Colon (tissue), 2 donors: ENCODE measurements around the gene CSRP3.

ENCODE experiments used
- FAIRE-seq: peaks from 2 replicates; lab custom pipeline; 2012; peaks lifted over from hg19 to GRCh38; lab: Jason Lieb, UNC
- donor health status: control.
- donor health status: control.

CSRP3 gene

DNA sequence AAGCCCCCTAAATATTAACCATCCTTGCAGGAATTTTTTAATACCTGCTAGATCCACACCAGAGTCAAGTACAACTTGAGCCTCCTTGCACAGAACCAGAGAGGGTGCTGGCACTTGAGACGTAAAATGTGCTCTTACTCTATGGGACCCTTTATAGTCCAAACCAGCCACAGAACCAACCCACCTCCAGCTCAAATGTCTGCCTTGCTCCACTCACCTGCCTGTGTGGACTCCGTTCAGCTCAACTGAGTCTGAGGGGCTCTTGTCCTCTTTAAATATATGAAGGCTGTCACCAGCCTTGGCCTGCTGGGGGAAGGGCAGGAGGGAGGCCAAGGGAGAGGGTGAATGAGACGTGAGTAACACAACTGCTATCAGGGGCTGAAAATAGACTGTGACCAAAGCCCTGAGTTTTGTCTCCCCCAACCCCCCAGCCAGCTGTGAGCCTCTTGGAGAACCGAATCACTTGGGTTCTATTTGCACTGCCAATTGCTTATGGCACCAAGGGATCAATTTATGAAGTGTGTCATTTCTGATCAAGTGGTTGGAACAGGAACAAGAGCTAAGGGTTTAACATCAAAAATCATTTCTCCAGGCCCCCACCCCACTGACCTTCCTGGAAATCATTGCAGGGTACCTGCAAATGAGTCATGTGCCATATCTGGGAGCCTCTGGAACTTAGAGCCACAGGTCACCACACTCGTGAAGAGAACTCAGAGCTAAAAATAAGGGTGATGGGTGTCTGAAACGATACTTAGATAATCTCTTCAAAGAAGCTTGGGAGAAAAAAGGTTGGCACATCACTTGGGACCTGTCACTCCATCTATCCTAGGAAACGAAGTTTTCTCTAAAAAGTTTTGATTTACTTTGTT is at the start of gene CSRP3:
CSRP3 (minus strand) TSS at position 247 of the 869 bp plus-strand sequence. CDS start 9,535 bp downstream, outside the sequence.
- no peak for FAIRE-seq

DNA sequence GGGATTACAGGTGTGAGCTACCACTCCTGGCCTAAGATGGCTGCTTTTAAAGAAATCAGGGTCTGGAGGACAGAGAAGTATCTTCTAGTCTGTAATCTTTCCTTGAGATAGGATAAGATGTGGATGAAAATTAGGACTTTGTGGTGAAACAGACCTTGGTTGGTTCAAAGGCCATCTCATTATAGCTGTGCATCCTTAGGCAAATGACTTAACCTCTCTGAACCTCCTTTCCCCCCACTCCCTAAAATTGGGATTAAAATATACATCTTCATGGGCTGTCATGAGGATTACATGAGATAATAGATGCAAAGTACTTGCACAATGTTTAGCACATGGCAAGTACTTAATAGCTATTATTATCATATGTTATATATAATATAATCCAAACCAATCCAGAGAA is 49.8 kb upstream of the CSRP3 start:
- FAIRE-seq, result no peak

DNA sequence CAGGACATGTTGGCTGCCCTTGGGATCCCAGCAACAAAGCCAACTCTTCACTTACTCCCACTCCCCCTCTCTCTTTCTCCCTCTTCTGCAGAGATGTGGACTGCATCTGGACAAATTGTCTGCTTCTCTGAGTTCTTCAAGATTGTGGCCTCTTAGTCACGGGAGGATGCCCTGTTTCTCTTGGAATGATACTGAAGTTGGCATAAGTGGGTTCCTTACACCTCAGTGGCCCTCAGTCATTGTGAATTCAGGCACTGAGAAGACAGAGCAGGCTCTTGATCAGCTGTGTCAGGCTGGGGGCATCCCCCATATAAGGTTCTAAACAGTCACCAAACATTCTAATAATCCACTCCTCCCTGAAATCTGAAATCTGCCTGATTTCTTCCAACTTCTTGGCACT is 45.0 kb upstream of the CSRP3 start:
- FAIRE-seq, result no peak

DNA sequence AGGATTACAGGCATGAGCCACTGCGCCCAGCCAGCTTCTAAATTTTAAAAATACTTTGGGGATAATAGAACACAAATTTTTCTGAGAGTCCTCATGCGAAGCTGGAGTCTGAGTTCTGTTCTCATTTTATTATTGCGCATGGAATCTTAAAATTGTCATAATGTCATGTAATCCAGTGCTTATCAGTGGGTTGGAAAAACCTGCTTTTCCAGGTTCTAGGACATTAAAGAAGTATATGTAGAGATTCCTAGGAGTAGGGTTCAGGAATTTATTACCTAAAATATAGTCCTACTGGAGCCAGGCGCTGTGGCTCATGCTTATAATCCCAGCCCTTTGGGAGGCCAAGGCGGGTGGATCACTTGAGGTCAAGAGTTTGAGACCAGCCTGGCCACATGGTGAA is 43.6 kb upstream of the CSRP3 start:
- FAIRE-seq, result no peak

DNA sequence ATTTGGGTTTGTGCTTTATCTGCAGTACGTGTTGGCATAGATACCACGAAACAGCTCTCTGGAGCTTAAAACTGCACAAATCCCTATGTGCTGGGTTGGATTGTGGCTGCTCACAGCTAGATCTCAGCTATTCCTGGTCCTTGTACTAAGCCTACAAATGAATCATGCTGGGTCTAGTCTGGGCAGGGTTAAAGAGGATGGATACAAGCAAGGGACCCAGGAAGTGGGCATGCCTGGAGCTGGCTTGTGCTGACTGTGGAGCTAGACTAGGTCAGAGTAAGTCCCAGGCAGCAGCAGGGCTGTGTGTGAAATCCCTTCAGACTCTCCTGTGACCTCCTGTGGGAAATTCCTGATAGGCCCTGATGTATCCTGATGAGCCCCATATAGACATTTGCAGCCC is 42.8 kb upstream of the CSRP3 start:
- no peak for FAIRE-seq

DNA sequence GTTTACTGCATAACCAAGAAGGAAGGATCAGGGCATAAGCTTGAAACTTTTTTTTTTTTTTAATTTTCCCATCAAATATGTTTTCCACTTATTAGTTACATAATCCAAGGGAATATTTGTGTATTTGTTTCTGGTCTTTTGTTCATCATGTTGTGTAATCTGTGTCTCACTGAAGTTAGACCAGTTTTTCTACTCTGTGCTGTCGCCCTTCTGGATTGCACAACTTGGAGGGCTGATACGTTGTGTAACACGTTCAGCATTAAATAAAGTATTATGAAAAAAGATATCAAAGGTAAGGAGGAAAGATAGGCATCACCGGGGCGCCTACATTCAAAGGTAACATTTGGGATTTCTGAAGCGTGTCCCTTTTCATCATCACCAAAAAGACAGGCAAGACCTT is 42.3 kb upstream of the CSRP3 start:
- FAIRE-seq, result no peak

DNA sequence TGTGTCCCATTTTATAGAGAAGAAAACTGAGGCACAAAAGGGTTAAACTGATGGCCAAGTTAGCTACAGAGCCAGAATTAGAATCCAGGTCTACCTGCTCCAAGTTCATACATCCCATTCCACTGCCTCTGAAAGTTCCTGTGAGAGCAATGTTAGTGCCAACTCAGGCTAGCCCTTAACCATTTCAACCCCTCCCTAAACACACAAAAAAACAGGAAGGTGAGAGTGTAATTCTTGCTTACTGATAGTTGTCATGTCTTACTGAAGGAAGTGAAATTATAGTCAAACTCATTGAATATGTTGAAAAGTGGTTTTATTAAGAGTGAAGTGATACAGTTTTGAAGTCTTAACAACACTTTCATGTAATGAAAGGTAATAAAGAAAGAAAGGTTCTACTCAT is 41.8 kb upstream of the CSRP3 start:
- FAIRE-seq, result no peak

DNA sequence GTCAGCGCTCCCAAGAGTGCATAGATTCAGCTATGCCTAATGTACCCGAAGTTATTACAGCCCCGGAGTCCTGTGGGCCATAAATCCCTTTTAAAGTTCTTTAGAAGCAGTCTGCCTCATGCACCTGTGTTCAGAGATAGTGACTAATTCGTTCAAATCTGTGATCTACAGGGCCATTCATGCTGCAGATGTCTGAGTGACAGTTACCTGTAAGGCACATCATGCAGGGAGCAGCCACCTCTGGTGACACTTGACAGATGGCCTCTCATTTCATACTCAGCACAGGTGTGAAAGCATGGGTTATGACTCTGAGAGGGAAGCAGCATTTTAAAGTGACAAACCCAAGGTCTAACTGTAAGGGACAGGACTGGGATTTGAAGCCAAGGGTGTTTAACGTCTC is 41.4 kb upstream of the CSRP3 start:
- no peak for FAIRE-seq

DNA sequence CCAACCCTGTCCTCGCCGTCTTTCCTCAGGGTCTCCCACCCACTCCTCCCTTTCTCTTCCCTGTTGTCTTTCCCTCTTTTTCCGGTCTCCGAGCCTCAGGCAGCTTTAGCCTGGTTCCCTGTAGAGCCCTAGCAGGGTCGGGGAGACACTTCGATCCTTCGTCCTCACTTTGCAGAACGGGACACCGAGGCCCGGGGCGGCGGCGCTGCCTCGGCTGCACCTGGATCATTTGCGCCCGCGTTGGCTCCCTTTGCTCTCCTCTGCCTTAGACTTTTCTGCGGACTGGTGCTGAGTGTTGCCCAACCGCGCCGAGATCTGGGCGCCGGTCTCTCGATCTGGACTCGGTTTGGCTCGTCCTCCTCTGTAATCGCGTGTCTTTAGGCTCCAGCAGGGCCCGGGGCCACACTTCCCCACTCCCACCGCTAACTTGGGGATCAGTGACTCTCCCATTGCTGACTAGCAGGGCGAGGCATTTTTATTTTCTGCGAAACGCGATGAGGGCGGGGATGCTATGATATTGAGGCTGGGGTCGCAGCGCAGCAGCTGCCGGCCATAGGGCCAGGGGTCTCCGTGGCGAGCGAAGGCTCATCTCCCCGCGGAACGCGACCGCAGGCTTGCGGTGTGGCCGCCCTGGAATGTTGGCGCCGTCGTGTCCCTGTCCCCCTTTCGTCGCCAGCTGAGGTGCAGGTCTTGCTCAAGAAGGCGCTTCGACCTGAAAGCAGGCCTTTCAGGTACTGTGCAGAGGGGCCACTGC is 40.6 kb upstream of the CSRP3 start:
- no peak for FAIRE-seq

DNA sequence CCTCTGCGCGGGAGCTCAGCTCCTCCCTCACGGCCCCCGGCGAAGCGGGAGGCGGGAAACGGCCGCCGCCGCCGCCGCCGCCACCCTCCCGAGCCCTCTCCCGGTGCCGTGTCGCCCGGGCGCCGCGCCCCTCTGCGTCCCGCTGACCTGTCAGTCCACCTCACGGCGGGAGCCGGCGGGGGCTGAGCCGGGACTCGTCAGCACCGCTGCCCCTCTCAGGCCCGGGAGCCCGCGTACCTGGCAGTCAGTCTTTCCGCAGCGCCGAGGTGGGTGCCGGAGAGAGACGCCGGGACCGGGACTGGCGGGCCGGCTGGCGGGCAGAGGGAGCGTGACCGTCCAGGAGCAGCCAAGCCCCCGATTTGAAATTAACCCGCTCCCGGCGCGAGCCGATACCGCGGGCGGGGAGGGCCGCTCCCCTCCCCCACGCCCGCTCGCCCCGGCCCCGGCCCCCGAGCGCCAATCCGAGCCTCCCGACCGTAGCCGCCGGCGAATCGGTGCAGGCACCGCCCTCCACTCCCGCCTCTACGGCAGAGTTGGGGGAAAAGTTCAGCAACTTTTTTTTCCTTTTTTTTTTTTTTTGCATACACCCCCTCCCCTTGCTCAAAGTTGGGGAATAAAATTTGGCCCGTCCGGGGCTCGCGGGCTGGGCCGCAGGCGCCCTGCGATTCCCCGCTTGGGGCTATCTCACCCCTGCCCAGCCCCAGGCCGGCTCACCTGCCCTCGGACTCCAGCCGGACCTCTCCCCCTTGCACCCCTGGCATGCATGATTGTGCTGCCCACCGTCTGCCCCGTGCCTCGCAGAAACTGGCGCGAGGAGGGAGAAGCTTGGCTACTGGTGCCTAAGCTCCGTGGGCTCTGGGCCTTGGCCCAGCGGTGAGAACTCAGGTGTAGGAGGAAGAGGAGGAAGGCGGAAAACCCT is 39.7 kb upstream of the CSRP3 start:
- no peak for FAIRE-seq

DNA sequence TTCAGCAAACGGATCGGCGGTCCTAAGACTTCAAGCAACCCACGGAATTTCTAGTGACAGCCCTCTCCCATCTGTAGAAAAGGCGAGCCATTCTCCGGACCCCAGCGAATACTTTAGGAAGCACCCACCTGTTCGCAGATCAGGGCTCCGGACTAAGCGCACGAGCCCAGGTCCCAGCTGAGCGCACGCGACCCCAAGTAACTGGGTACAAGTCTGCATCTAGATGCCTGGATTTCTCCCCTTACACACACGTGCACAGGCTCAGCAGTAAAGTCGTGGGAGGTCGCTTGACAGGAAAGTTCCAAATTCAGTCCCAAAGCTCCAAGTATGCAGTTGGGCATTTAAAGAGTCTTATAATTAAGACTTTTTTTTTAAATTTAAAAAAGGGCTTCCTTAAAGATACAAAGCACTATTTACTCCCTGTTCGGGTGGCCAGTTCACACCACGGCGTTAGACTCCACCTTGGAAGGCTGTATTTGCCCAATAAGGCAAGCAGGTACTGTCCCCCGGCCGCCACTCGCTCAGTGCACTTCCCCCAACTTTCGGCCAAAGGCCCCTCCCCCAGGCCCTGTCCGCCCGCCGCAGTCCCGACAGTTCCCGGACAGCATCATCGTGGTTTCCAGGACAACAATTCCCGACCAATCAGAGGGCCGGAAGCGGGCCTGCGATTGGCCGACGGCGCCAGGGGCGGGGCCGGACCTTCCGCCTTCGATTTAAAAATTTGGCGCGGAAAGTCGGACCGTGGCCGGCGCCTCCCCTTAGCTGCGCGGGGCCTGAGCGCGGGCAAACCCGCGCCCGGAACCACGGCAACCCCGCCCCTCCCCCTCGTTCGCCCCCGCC is 38.9 kb upstream of the CSRP3 start, which contains the start of gene E2F8:
E2F8 (minus strand) TSS at position 526 of the 840 bp plus-strand sequence. CDS start 824 bp downstream, outside the sequence.
- FAIRE-seq, result no peak

DNA sequence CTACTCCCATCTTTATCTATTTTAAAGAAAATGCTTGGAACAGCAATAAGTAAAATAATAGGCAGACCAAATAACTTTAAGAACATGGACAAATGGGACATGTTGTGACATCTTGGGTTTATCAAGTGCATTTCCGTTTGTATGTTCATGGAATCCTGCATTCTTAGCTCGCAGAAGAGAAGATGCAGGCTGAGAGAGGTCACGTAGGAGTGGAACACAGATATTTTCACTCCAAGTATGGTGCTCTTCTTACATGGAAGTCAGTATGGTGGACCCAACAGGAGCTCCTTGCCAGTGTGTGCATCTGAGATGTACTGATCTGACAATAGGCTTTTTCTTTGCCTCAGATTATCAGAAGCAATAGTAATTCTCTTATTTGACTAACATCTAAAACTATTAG is 37.3 kb upstream of the CSRP3 start:
- FAIRE-seq, result no peak

DNA sequence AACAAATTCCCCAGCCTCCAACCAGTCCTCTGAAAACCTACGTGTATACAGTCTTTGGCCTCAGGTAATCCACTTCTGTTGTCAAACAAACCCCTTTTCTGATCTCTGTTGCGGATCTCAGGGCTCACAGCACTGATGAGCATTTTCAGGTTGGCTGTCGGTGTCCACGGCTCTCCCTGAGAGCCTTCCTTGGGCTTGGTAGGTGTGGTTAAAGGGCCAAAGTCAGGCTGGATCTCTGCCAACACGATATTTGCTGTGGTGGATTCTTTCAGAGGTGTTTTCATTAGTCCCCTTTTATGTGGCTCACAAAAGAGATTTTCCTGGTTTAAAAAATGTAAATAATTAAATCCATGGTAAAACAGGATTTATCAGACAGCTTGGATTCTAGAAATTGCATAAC is 36.0 kb upstream of the CSRP3 start:
- no peak for FAIRE-seq

DNA sequence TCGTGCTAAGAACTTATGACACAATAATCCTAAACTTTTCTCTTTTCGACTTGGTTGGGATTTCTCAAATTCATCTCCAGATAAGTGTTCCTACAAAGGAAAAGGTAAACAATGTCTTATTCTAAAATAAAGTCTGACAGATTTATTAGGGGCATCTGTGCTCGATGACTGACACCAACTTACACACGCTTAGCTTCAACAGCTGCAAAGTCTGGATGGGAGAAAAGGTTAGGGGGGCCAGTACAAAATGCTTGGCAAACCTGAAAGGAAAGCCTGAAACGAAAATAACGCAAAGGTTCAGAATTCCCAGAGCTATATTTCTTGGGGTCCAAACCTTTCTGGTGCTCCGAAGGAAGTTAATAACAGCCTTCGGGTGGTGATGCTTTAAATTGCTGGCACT is 35.6 kb upstream of the CSRP3 start:
- no peak for FAIRE-seq

DNA sequence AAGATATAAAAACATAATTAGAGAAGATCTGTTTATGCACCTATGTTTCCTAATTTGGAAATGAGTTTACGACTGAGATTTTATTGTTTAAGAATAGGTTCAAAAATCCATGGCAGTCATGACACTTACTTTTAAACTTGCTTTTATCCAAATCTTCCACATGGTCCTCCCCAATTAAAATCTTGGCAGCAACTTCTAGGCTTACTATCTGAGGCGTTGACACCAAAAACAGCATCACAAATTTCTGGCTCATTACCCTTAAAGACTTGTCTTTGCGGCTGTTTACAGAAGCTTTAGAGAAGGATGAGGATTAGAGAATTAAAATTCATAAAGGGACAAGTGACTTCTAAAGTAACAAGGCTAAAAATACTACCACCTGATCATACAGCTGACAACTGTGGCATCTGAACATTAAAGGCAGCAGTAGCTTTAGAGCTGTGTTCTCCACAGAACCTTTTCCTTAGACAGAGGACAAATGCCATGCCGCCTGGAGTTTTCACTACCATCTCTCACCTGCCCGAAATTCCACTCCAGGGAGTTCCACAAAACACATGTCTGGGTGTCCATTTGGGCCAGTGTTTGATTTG is 32.5 kb upstream of the CSRP3 start:
- FAIRE-seq, result no peak

DNA sequence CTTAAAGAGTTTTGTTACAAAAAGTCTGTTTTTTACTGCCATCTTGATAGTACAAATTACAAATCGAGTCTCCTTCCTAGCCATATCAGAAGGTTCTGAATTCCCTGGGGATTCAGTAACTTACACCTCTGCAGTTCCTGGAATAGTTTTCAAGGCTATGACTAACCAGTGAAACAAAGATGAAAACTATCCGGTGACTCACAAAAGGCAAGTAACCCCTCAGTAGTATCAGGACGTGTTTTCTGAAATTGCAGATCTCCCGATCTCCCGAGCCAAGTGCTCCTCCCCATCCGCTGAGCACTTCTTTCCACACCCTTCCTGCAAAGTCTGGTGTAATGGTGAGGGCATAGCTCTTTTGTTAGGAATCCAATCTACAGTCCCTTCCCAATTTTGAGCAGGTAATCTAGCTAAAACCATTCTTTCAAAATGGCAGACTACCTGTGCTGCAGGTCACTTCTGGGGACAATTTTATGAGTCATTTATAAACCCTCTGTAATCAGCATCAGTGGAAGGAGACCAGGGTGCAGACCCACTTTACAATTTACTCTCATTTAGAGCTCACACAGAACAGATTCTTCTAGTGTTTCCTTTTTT is 31.2 kb upstream of the CSRP3 start:
- no peak for FAIRE-seq

DNA sequence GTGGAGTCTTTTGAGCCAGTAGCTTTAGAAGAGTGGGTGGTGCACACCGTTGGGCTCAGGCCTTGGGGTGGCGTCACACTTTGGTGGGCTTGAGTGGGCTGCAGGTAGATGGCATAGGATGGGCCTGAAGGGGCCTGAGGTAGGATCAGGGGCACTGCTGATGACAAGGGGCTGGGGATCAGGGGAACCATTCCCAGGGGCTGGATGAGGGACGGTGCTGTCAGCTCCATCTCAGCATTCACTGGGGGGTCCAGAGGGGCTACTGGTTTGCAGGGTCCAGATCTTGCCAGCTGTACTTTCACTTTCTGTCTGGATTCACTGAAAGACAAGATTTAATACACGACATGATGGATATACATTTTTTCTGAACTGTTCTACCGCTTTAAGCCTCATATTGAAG is 27.9 kb upstream of the CSRP3 start:
- FAIRE-seq, result no peak

DNA sequence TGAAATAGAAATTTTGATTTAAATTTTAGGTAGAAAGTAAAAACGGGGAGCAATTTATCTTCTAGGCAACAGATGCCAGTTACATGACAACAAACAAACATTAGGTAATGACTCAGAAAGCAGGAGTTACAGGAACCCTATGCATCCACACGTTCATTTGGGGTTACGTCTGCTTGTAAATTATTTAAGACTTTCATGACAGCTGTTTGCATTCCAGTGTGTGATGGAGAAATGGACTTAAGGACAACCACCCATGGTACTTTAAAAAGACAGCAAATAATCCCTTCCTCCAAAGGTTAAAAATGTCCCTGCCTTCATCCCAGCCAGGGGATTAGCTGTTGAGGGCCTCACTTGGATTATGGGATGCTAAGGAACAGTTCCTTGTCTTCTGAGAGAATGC is 27.2 kb upstream of the CSRP3 start:
- FAIRE-seq, result no peak

DNA sequence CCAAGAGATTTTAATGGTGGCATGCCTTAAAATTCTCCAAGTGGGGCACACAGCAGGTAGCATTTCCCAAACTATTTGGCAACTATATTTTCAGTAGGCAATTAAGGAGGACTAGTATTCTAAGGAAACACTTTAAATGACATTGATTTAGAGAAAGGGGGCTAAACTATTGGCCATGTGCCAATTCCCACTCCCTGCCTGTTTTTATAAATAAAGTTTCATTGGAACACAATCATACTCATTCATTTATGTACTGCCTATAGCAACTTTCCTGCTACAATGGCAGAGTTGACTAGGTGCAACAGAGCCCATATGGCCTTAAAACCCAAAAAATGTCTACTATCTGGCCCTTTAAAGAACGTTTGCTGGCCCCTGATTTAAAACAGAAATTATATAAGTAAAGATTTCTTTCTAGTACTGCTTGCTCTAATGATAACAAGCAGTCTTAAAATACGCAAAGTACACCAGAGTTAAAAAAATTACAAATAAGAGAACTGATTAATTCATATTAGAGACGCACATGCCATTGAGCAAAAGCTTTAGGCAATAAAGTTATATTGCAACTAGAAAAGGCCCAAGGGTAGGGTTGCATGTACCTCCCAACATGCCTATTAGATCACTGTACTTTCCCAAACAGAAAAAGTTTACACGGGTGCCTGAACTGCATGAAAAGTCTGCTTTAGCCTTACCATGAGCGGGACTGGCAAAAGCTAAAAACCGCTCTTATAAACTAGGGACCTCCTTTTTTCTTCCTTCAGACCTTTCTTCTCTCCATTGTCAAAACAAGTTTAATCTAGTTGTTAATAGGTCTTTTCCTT is 24.8 kb upstream of the CSRP3 start:
- no peak for FAIRE-seq

DNA sequence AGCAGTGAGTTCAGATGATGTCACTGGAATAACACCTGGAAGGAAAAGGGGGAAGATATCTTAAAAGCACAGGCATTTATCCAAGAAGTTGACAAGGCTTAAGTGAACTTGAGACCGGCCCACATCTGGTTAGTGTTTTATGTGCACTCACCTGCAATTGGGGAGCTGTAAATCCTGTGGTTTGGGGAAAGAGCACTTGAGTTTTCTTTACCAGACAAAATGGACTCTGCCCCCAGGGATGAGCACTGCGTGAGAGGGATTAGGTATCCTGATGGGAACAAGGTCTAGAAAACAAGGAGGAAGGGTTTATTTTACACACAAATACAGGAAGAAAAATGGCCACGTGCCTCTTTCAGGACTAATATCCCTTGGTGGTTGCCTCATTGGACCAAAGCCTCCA is 23.8 kb upstream of the CSRP3 start:
- no peak for FAIRE-seq
